GM12892 (cell line): ENCODE results near the gene GATA6.

Experiments
- DNase-seq: peaks from one replicate; pipeline ENCODE4 v3.0.0; 2011; ENCODE audit not compliant: insufficient read length
- FAIRE-seq: peaks from 2 replicates; lab custom pipeline; 2011; peaks lifted over from hg19 to GRCh38; lab: Jason Lieb, UNC
- POLR2A ChIP-seq: IDR thresholded peaks from 2 replicates; pipeline ENCODE4 v1.6.1; 2011; ENCODE audit warnings: low read depth, low read length, control low read depth
- POLR2AphosphoS5 ChIP-seq: IDR thresholded peaks from 2 replicates; pipeline ENCODE4 v1.6.1; 2011; ENCODE audit warnings: low read depth, low read length, control low read depth
- TAF1 ChIP-seq: IDR thresholded peaks from 2 replicates; pipeline ENCODE4 v1.6.1; 2011; ENCODE audit warnings: low read depth, mild to moderate bottlenecking, control low read depth, low read length, borderline replicate concordance

The GATA6 gene

DNA sequence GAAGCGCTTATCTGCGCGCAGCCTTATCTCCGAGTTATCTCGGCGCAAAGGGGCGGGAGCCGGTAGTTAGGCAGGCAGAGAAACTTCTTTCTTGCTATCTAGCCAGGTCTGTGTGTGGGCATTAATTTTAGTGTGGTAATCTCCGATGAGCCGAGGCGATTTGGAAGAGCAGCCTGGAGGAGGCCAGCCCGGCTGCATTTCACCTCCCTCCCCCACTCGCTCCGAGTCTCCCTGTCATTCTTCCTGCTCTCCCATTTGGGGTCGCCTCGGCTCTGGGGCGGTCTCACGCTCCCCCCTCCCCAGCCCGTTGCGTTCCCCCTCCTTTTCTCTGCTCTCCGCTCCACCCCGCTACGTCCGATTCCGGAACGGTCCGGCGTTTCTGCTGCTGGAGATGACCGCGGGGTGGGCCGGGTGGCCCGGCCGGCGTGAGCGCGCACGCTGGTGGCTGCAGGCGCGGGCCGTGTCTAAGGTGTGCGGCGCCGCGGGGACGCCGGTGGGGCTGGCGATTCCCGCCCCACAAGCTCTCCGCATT is 566 bp downstream of the GATA6 start:
- FAIRE-seq (no peak), DNase-seq (no peak)
- TF ChIP-seq POLR2A (no peak), POLR2AphosphoS5 (no peak), TAF1 (no peak)

GRCh38 chr18:22170421-22171257 is 1.2 kb downstream of the GATA6 start:
- TF ChIP-seq POLR2A: no peak
- TF ChIP-seq POLR2AphosphoS5: no peak
- TF ChIP-seq TAF1: no peak
- no peak for DNase-seq
- no peak for FAIRE-seq

DNA sequence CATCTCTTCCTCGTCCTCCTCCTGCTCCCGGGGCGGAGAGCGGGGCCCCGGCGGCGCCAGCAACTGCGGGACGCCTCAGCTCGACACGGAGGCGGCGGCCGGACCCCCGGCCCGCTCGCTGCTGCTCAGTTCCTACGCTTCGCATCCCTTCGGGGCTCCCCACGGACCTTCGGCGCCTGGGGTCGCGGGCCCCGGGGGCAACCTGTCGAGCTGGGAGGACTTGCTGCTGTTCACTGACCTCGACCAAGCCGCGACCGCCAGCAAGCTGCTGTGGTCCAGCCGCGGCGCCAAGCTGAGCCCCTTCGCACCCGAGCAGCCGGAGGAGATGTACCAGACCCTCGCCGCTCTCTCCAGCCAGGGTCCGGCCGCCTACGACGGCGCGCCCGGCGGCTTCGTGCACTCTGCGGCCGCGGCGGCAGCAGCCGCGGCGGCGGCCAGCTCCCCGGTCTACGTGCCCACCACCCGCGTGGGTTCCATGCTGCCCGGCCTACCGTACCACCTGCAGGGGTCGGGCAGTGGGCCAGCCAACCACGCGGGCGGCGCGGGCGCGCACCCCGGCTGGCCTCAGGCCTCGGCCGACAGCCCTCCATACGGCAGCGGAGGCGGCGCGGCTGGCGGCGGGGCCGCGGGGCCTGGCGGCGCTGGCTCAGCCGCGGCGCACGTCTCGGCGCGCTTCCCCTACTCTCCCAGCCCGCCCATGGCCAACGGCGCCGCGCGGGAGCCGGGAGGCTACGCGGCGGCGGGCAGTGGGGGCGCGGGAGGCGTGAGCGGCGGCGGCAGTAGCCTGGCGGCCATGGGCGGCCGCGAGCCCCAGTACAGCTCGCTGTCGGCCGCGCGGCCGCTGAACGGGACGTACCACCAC is 2.1 kb downstream of the GATA6 start:
- DNase-seq (no peak), FAIRE-seq (no peak)

DNA sequence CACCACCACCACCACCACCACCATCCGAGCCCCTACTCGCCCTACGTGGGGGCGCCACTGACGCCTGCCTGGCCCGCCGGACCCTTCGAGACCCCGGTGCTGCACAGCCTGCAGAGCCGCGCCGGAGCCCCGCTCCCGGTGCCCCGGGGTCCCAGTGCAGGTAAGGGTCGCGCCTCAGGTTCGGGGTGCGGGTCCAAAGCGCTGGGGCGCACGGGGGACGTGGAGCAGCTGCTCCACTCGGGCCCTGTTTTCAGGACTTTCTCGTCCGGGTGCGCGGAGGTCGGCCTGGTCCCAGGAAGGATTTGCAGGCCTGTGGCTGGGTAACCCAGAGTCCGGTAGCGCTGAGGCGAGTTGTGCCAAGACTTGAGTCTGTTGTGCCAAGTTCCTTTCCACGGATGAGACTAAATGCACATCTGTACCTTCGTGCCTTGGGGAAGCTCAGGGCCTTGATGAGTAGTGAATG is 2.8 kb downstream of the GATA6 start:
- TF ChIP-seq POLR2A: no peak
- no peak for TF ChIP-seq TAF1
- TF ChIP-seq POLR2AphosphoS5: no peak
- DNase-seq: no peak
- no peak for FAIRE-seq

More for the DNA sequence above, 2.1 kb downstream of the GATA6 start:
- TF ChIP-seq POLR2AphosphoS5 (no peak), POLR2A (no peak), TAF1 (no peak)

DNA sequence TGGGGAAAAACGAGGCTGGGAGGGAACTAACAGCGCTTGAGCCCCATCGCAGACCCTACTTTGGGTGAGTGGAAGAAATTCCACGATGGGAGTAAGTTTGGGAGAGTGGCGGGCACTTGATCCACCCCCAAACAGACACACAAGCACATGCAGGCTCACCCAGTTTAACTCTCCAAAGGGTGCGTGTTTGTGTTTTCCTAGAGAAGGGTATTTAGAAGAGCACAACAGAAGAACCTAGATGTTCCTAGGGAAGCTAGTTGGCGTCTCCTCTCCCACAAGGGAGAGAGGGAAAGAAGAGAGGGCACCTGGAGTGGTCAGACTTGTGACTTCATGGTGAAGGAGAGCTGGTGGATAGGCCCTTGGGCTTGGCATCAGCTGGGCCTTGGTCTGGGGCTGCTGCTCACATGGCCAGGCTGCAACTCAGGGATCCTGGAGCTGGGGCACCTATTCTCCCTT is 3.2 kb downstream of the GATA6 start:
- FAIRE-seq (no peak), DNase-seq (no peak)
- no peak for TF ChIP-seq POLR2AphosphoS5
- TF ChIP-seq POLR2A: no peak
- TF ChIP-seq TAF1: no peak

- no peak for DNase-seq
- FAIRE-seq: no peak
- TF ChIP-seq POLR2AphosphoS5: no peak
- TF ChIP-seq POLR2A: no peak
- TF ChIP-seq TAF1: no peak
Measured at GRCh38 chr18:22173221-22173927, 4.0 kb downstream of the GATA6 start.

DNA sequence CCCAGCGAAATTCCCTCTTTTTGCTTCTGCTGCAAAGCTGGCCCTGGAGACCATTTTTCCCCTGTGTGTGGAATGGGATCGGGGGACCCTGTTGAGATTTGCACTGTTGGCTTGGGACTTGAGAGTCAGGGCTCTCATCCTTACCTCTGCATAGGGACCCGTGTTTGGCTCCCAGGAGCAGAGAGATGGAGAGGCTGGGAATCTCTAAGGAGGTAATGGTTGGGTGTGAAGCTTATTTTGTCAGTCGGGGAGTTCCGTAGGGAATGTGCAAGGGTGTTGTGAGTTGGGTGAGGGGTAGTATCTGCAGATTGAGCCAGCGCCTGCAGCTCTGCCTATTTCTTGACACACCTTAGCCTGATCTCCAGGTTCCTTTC is 4.5 kb downstream of the GATA6 start:
- no peak for FAIRE-seq
- TF ChIP-seq POLR2A (no peak), POLR2AphosphoS5 (no peak)
- no peak for DNase-seq

DNA sequence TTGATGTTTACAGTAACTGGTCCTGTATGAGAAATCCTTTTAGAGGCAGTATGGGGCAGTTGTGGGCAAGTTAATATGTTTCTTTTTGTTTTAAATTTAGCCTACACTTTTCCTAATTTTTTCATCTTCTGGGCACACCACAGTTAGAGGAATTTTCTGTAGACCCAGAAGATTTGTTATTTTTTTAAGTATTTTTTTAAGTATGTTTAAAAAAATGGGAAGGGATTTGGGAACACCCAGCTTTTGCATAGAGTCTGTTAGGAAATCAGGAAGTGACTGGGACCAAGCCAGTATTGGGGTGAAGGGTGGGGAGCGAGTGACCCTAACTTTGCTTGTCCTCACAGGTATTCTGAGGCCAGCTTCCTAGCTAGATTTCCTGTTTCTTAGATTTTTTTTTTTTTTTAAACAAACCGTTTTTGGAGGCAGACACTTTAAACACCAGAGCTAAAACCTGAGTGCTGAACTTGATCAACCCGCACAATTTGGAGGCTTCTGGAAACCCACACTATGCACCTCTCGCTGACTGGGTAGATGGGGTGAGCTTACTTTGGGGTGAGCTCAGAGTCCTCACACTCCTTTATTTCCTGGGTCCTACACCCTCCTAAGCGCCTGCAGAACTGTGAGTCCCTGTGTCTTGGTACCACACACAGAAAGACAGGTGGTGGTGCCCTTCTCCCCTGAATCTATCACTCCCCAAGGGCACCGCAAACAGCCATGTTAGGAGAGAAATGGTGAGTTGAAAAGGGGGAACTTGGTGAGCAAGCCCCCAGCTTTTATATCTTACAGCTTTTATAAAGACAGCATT is 5.2 kb downstream of the GATA6 start:
- no peak for DNase-seq
- TF ChIP-seq POLR2AphosphoS5 (no peak), TAF1 (no peak), POLR2A (no peak)
- FAIRE-seq: no peak

DNA sequence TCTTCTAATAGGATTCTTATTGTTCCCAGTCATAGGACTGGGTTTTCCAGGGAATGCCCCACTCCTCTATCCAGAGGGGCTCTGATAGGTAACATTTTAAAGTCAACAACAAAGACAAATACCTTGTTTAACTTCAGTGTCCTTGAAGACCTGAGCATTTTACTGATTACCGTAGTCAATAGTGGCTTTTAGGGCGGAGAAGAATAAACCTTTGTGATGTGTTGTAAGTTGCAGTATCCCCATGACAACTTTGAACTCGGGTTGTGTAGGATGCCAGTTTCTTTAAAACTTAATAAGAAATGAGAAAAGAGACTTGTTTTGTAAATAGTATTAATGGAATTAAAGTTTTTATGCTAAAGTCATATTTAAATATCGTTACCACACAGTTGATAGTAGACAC is 6.0 kb downstream of the GATA6 start:
- TF ChIP-seq TAF1 (no peak), POLR2AphosphoS5 (no peak), POLR2A (no peak)
- DNase-seq (no peak), FAIRE-seq (no peak)
